ENCODE measurements around the gene WDR83.
"Not testable (repeated sequence)": the region's sequence is repeated elsewhere in the genome, so short reads cannot be mapped to it uniquely, and the experiment has no call there.

The WDR83 gene

DNA sequence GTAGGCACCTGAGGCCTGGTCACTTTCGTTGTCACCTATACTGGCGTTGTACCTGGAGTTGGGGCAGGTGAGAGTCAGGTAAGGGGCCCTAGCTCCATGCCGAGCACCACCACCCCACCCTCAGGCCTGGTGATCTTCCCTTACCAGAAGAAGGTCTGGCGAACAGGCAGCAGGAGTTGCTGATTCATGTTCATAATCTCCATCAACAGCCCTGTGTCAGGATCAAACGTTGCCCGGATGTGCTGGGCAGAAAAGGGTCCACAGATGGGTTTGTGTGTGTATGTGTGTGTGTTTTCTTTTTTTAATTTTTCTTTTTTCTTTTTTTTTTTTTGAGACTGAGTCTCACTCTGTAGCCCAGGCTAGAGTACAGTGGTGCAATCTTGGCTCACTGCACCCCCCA, 14.4 kb upstream of the WDR83 start:
- DNase-seq (ENCODE audit: extremely low read depth in 1 of 2, low read depth in 1 of 2): no peak

DNA sequence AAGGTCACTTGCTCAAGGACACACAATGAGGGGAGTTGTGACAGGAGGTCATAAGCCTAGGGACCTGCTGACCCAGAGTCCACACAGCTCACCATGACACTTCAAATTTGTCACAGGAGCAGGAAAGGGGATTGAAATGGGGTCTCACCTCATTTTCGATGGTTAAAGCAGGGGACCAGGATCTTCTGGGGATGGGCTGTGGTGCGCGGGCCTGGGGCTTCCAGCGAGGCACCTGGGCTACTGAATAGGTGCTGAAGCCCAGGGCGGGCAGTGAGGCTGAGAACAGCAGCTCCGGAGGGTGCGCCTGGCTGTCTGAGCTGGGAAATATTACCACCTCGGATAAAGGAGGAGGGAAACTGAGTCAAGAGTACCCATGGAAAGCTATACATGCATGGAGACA, 11.1 kb upstream of the WDR83 start:
- DNase-seq (ENCODE audit: extremely low read depth in 1 of 2, low read depth in 1 of 2): no peak

DNA sequence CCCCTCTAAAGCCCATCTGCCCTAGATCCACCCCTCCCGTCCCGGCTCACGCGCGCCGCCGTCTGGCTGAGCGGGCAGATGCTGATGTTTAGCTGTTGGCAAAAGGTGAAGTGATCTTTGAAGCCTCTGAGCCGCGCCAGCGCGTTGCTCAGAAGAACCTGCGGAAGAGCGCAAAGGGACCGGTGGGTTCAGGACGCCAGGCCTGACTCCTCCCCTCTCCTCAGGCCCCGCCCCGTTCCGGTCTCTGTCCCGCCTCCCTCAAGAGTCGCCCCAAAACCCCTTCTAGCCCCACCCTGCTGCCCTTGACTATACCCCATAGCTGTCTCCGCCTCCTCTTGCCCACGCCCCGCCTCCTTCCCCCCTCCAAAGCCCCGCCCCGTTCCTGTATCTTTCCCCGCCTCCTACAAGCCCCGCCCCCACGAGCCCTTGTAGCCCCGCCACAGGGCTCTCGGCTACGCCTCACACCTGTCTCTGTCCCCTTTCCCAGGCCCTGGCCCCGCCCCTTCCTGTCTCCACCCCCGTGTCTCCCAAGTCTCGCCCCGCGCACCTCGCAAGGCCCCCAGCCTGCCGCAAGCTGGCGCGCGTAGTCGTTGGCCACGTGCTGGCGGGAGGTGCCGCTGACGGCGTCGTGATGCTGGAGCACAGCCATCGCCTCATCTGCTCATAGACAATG, 9.6 kb upstream of the WDR83 start:
- no peak for DNase-seq (ENCODE audit: extremely low read depth in 1 of 2, low read depth in 1 of 2)

DNA sequence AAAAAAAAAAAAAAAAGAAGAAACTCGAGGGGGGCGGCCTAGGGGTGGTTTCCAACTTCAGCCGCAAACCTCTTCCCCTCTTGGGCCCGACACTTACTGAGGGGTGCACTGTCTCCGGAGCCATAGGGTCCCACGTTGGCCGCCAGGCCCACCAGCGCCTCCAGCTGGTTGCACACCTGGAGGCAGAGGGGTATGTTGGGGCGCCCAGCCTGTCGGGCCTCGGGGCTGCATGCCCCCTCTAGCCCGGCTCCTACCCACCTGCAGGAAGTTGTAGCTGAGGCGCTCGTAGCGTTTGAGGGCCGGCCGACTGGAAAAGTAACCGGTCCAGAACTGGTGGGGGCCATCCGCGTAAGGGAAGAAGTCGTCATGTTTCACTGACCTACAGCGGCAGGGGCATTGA, 8.6 kb upstream of the WDR83 start:
- DNase-seq (ENCODE audit: extremely low read depth in 1 of 2, low read depth in 1 of 2): no peak

DNA sequence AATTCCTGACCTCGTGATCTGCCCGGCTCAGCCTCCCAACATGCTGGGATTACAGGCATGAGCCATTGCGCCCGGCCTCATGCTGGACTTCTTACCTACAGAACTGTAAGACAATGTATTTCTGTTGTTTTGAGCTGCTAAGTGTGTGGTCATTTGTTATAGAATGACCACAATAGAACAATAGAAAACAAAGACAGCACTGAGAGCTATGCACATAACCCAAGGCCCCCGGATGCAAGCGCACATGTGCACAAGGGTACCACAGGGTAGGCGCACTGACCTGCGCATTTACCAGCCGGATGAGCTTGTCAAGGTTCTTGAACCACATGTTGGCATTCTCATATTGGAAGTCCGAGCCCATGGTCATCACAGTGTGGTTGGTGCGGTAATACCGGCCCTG, 5.6 kb upstream of the WDR83 start:
- no peak for DNase-seq (ENCODE audit: extremely low read depth in 1 of 2, low read depth in 1 of 2)

DNA sequence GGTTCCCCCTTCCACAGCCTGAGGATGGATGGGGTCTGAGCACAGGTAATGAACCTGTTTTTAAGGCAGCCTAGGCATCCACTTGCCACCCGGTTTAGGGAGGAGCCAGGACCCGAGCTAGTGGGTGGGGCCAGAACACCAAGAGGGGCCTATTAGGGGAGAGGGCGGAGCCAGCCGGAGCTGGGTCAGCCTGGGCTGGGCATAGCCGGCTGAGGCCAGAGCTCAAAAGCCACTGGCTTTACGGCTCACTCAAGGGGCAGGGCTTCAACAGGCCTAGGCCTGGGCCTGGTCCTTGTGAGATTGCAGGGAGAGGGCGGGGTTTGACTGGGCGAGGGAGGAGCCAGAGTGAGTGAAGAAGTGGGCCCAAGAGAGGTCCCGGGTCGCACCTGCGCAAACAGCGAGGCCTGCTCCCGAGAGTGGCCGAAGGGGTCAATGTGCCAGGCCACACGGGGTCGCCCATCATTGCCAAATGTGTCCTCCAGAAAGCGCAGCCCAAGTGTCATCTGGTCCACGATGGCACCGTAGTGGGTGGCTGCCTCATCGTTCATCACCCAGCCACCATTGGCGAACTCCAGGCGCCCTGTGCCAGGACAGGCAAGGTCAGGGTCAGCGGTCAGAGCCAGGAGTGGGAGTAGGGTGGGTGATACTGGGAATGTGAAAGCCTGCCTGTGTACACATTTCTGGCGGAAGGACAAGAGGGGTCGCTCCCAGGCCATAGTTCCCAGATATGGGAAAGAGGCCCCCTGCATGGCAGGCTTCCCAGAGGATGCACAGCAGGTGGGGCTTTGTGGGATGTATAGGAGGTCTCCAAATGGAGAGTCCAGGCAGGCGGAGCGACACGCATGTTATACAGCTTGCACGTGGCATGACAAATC, 2.0 kb upstream of the WDR83 start:
- DNase-seq (ENCODE audit: extremely low read depth in 1 of 2, low read depth in 1 of 2): no peak

DNA sequence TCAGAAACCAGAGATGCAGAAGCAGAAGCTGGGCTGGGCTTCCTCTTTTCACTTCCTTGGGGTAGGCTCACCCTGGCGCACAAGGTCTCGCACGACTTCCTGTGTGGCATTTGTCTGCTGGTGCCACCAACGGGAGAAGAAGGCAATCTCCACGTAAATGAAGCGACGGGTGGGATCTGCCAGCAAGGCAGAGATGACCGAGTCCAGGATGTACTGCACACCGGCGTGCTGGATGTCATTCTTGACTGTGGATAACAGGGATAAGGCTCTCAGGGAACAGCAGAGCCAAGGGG, 1.4 kb upstream of the WDR83 start:
- DNase-seq (ENCODE audit: extremely low read depth in 1 of 2, low read depth in 1 of 2): peak in 1 of 2 donors; percentile 43

DNA sequence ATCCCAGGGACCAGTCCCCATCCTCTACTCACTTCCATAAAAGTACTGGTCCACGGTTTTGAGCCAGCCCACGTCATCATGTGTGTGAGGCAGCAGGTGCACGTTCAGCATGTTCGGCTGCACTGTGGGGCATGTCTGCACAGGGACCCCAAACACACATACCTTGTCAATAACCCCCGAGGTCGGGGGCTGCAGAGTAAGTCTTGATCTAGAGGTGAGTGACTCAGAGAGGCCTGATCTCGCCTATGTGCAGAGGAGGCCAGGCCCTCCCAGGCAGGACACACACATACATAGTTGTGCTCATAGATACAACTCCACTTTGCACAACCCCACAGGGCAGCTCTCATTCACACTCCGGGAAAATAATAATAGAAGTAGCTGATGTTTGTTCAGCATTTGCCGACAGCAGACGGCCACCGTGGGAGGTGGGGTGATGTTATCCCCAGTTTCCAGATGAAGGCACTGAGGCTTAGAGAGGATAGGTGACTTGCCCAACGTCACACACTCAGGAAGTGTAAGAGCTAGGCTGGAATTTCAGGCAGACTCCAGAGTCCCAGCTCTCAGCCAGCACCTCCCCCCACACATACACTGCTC, 839 bp upstream of the WDR83 start:
- no peak for DNase-seq (ENCODE audit: extremely low read depth in 1 of 2, low read depth in 1 of 2)

DNA sequence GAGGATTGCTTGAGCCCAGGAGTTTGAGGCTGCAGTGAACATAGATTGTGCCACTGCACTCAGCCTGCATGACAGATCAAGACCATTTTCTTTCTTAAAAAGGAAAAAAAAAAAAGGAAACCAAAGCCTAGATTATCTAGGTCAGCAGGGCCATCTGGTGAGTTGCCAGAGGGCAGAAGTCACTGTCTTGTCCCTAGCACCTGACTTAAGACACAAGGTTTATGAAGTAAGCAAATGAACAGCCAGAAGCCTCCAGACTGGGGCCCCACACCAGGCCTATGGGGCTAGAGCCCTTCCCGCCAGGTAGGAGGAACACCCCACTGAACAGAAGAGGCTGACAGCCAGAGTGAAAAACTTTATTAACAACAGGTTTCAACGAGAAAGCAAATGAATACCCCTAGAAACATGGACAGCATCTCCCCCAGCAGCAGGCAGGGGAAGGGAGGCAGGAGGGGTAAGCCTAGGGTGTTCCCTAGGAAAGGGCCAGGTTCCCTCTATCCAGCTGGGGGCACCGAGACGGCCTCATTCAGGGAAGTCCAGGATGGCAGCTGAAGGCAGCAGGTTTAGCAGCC, 1.2 kb downstream of the WDR83 start:
- no peak for DNase-seq (ENCODE audit: extremely low read depth in 1 of 2, low read depth in 1 of 2)

DNA sequence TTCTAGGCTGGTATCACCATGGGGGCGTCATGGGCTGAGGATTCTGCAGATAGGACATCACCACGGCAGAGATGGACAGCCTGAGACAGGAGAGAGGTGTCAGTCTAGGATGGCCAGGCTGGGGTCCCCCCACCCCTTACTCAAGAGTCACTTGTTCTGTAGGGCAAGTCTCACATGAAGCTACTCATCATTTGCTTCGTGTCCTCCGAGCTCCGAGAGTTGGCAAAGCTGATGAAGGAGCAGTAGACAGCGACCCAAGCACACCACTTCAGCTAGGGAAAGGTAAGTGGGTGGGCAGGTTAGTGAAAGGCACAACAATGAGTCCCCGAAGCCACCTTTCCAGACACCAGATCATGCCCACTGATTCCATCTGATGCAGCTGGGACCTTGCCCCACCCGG, 1.7 kb downstream of the WDR83 start:
- DNase-seq (ENCODE audit: extremely low read depth in 1 of 2, low read depth in 1 of 2): no peak

DNA sequence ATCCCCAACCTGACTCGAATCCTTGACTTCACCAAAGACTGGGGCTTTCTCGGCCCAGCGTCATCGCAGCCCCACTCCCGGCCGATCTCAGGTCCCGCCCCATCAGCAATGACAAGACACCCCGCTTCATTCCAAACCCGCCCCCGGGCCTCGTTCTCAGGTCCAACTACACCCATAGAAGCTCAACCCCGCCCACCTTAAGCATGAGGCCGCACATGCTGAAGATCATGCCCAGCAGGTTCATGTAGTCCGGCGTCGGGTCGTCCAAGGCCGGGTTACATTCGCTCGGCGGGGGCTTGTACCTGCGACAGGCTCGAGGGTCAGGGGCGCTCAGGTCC, 2.3 kb downstream of the WDR83 start:
- peak; percentile 28 to 68 for DNase-seq (ENCODE audit: extremely low read depth in 1 of 2, low read depth in 1 of 2)

DNA sequence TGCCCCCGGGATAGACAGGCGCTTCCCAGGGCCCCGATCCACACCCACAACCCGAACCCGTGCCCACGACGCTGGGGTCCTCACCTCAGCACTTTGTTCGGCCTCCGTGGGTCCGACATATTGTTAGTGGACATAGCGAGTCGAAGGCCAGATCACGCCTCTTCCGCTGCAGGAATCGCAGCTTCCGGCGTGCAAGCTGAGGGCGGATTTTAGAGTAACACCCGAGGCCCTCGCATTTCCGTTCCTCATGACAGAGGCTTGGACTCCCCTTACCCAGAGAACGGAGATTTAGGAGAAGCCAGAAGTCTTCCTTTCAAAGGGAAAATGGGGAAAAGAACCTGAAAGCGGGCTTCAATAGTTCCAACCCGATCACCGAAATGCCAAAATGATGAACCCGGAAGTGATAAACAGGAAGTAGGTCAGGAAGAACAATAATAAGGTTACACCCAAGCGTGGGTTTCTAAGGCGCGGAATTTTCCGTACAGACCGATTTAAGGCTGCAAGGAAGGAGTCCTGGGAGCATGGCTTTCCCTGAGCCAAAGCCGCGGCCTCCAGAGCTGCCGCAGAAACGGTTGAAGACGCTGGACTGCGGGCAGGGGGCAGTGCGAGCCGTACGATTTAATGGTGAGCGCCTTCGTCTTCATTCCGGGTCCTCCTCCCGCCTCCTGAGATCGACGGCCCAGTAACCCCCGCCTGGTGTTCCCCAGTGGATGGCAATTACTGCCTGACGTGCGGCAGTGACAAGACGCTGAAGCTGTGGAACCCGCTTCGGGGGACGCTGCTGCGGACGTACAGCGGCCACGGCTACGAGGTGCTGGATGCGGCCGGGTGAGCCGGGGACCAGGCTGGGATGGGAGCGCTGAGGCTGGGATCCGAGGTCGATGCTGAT, 2.9 kb downstream of the WDR83 start:
- peak; percentile 49 to 50 for DNase-seq (ENCODE audit: extremely low read depth in 1 of 2, low read depth in 1 of 2)

DNA sequence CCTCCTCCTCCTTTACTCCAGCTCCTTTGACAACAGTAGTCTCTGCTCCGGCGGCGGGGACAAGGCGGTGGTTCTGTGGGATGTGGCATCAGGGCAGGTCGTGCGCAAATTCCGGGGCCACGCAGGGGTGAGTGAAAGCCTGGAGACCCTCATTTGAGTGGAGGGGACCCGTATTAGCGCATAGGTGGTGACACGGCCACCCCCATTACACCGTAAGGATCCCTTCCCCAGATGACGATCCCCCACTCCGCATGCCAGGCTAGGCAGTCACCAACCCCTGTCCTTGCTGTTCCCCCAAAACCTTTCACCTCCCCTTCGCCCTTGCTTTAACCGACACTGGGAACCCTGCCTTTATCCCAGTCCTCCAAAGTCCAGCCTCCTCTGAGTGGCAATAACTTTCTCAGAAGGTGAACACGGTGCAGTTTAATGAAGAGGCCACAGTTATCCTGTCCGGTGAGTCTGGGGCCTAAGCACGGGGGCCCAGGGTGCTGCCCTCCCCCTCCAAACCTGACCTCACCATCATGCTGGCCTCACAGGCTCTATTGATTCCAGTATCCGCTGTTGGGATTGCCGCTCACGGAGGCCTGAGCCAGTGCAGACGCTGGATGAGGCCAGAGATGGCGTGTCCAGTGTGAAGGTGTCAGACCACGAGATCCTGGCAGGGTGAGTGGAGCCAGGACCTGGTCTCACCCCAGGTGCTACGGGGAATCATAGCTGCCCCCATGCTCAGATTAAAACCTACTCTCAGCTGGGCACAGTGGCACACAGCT, 3.7 kb downstream of the WDR83 start:
- no peak for DNase-seq (ENCODE audit: extremely low read depth in 1 of 2, low read depth in 1 of 2)

DNA sequence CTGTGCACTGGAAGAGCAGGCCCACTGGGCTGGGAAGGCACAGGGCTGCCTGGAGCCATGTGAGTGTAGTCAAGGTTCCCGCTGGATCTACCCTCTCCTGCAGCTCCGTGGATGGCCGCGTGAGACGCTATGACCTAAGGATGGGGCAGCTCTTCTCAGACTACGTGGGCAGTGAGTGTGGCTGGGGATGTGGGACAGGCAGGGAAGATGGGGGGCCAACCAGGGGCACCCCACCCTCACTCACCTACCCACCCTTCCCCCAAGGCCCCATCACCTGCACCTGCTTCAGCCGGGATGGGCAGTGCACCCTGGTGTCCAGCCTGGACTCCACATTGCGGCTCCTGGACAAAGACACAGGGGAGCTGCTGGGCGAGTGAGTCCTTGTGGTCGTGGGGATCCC, 6.1 kb downstream of the WDR83 start:
- no peak for DNase-seq (ENCODE audit: extremely low read depth in 1 of 2, low read depth in 1 of 2)

DNA sequence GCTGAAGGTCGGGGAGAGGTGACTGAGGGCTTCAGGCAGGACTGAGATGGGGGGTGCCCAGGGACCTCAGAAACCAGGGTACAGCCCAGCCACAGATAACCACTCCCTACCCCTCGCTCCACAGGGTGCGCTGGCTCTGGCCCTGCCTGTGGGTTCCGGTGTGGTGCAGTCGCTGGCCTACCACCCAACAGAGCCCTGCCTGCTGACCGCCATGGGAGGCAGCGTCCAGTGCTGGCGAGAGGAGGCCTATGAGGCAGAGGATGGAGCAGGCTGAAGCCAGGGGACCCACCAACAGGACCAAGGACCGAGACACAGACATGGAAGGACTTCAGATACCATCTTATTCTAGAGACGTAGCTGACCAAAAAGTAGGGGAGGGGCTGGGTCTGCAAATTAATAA, 8.8 kb downstream of the WDR83 start:
- no peak for DNase-seq (ENCODE audit: extremely low read depth in 1 of 2, low read depth in 1 of 2)

DNA sequence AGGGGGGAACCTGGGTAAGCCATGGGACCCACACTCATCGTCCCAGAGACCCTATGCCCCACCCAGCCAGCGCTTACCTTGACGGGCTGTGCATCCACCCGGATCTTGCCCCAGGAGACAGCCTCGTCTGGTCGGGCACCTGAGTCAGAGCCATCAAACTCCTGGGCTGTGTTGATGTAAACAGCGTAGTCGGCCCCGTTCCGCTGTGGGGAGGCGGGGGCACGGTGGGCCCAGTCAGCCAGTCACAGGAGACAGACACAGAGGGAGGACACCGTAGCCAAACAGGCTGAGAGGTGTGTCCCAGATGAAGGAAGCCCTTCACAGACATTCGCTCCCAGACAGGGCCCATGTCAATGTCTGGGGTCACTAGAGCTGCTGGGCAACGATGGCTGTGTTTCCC, 9.3 kb downstream of the WDR83 start:
- no peak for DNase-seq (ENCODE audit: extremely low read depth in 1 of 2, low read depth in 1 of 2)

DNA sequence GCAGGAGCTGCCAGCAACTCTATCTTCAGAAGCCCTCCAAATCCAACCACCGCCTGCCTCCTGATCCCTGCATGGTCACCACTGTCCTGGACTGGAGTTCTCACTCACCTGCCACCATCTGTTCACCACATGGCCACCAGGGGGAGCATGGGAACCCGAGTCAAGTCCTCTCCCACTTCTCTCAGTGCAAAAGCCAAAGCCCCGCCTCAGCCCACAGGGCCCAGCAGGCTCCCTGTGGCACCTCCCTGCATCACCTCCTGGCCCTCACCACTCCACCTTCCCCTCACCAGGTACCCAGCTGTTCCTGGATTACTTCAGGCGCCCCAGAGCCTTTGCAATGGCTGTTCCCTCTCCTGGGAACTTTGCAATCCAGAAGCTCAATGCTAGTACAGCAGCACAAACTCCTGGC, 9.8 kb downstream of the WDR83 start:
- peak; percentile 69 to 85 for DNase-seq (ENCODE audit: extremely low read depth in 1 of 2, low read depth in 1 of 2)

DNA sequence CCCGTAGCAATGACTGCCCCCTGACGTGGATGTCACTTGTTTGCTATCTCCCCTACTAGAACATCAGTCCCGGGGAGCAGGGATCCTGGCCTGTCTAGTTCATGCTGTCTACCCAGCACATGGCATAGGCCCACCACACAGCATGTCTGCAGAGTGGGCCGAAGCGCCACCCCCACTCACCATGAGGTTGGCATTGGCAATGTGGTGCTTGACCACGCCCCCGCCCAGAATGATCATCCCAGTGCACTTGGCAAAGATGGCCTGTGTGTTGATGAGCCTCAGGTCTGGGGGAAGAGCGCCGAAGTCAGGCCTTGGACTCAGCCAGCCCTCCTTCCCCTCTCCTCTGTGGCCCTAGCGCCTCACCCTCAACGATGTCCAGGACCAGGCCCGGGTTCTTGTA, 10.3 kb downstream of the WDR83 start:
- no peak for DNase-seq (ENCODE audit: extremely low read depth in 1 of 2, low read depth in 1 of 2)

DNA sequence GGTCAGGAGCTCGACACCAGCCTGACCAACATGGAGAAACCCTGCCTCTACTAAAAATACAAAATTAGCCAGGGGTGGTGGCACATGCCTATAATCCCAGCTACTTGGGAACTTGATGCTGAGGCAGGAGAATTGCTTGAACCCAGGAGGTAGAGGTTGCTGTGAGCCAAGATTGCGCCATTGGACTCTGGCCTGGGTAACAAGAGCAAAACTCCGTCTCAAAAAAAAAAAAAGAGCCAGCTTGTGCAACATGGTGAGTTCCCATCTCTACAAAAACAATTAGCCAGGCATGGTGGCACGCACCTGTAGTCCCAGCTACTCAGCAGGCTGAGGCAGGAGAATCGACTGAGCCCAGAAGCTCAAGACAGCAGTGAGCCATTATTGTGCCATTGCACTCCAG, 11.4 kb downstream of the WDR83 start:
- DNase-seq (ENCODE audit: extremely low read depth in 1 of 2, low read depth in 1 of 2): not testable (repeated sequence)

DNA sequence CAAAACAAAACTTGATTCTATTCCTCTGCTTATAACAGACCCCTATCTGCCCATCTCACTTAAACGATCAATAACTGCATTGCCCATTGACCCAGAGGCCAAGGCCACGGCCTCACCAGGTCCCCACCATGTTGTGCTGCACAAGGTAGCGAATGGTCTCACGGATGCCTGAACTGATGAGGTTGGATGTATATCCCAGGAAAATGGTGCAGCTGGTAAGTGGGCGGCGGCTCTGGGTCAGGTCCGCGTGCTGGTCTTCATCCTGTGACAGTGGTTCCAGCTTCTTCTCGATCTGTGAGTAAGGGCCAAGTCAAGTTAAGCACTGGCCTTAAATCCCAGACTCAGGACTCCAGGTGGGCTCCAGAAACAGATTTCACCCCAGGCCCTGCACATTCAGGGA, 13.4 kb downstream of the WDR83 start:
- DNase-seq (ENCODE audit: extremely low read depth in 1 of 2, low read depth in 1 of 2): no peak
